Measurements from ENCODE around the gene SLC4A2.

Gene SLC4A2

GRCh38 chr7:151045967-151046366 is 13.4 kb upstream of the SLC4A2 start:
- no peak for DNase-seq

DNA sequence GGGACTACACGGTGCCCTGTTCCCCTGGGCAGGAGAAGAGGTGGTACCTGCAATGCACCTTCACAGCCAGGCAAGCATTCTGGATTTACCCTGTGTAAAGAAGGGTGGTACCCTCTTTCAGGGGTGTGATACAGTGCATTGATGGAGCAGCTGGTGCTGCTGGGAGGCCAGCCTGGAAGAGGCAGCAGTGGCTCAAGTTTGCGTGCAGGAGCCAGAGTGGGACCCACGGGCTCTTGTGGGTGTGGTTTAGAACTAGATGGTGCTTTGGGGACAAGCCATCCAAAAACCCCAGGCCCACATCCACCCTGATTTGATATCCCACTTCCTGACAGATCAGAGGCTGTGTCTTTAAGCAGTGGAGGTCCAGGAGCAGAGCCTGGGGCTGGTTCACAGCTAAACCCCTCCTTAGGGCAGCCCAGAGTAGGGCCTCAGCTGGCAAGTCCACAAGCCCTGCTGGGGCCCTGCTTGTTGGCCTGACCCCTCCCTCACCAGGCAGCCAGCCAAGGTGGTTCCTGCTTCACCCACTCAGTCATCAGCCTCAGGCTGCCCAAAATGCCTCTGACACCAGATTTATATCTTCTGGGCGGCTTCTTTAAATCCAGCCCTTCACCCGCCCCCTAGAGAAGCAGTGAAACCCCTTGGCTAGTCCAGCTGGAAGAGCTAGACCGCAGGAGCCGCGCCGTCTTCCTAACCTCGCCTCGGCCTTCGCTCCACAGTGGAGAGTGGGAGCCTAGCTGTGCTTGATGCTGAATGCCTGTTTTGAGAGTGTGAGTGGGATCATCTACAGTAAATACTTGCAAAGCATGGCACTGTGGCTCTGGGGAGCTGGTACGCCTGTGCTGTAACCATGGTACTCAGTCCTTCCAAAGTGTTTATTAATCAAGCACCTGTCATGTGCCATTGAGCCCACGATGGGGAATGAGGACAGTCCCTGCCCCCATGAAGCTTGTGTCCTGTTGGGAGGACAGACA is 12.5 kb upstream of the SLC4A2 start:
- DNase-seq: peak; percentile 61

DNA sequence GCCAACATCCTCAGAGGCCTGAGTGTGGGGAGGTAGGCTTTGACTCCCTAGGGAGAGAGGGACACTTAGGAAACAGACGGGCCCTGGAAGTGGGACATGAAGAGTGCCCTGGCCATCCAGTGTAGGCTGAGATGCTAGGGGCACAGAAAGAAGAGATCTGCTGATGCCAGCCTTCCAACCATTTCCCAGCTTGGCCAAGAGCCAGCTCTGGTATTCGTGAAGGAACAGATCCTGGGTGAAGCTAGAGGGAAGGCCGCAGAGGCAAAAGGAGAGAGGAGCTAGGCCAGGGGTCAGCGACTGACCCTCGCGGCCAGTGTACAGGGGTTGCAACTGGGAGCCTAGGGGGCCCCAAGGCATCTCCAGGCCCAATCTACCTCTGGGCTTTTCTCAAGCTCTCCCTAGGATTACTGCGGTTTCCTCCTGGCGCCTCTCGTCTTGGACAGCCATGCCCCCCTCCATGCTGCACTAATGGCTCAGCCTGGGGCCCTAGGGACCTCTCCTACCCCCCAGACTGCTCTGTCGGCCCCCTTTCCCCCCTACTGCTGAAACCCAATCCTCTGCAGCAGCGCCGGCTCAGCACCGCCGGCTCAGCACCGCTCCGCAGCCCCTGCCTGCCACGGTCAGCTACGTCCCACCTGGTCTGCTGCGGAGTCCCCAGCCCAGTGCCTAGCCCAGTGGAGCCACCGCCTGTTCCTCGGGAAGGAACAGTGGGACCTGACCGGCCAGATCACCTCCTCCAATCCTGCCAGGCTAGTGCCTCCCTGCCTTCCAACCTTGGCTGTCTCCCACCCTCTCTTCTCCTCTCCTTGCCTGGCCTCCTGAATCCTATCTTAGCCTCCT is 11.2 kb upstream of the SLC4A2 start, which contains the start of gene ASIC3:
Gene ASIC3 (plus strand): TSS at position 556 of the 840 bp plus-strand sequence. CDS start 355 bp downstream, outside the sequence.
- no peak for DNase-seq

- DNase-seq: no peak
These were observed 10.4 kb upstream of the SLC4A2 start for GRCh38 chr7:151048911-151049463.

DNA sequence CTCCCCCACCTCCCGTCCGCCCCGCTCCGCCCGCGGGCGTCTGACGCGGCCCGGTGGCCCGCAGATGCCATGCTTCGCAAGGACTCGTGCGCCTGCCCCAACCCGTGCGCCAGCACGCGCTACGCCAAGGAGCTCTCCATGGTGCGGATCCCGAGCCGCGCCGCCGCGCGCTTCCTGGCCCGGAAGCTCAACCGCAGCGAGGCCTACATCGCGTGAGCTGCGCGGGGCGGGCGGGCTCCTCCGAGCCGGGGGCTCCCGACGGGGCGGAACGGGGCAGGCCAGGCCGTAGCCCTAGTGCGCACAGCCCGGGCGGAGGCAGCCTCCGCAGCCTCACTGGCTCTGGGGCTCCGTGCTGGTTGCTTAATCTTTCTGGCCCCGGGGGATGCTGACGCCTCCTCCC is 8.3 kb upstream of the SLC4A2 start:
- DNase-seq: peak; percentile 70

DNA sequence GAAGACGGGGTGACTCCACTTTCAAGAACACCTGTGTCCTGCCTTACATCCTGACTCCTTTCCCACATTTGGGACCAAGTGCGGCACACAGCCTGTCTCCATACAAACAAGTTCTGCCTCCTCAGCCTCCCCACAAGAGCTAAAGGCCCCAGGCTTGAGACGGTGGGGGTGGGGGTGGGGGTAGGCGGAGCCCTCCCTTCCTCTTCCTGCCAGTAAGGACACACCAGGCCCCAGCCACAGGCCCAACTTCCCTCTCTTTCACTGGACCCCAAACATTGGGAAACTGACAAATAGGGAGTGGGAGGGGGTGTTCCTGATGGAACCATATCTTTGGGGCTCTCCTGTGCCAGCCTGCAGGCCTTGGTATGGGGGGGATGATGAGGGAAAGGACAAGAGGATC is 6.3 kb upstream of the SLC4A2 start:
- no peak for DNase-seq

DNA sequence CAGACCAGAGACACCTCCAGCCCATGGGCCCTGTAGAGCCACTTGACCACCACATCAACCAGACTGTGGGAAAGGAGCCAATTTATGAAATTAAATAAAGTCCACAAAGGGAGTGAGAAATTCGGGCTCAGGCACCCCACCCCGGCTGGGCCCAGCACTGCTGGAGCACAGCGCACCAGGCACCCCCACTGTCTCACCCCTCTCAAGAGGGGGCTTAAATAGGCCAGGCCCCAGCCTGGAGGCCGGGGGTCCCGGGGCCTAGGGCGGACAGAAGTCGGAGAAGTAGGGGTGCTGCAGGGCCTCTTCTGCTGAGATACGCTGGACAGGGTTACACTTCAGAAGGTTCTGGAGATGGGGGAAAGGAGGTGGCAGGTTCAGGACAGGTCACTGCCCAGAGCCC is 5.6 kb upstream of the SLC4A2 start:
- no peak for DNase-seq

DNA sequence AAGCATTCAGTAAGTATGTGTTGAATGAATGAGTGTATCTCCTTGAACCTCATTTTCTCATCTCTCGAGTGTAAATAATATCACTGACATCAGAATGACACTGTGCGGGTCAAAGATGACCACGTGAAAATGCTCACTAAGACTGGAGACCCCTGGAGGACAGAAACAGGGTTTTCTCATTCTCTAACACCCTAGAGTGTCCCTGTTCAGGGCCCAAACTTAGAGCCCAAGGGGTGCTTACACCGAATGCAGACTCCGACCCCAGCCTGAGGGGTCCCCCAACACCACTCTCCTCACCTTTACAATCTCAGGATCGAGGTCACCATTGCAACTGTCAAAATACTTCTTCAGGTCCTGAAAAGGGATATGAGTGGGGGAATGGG is 3.1 kb upstream of the SLC4A2 start:
- DNase-seq: no peak

DNA sequence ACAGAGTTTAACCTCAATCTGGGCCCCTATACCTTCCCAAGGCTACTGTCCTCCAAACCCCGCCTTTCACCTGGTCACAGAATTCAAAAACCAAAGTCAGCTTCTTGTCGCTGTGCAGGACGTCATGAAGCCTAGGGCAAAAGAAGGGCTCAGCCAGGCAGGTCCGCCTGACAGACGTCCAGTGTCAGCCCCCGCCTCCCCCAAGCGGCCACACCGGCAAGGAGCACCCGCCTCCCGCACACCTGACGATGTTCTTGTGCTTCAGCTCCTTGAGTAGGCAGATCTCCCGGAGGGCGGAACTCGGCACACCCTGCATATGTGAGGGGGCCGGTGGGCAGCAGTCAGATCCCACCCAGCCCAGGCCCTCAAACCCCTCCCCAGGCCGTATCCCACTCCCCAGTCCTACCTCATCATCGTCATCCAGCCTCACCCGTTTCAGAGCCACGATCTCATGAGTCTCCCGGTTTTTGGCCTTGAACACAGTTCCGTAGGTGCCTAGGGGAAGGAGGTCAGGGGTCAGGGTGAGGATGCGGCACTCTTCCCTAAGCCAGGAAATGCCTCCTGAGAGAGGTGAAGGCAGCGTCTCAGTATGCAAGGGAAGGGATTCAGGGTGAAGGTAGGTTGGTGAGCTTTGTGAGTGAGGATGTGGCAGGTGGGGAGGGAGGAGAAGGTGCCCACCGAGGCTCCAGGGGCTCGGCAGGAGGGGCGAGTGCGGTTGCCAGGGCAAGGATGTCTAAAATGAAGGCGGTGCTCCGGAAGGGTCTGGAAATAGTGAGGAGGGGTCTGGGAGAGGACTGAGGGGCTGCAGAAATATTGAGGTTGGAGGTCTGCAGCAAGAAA is 2.5 kb upstream of the SLC4A2 start:
- no peak for DNase-seq

- DNase-seq: no peak
These were observed 1.8 kb upstream of the SLC4A2 start, which contains the start of gene CDK5 for GRCh38 chr7:151057506-151057988. CDK5 (minus strand) TSS chr7:151057897; CDS start chr7:151057848, 49 bp downstream.

DNA sequence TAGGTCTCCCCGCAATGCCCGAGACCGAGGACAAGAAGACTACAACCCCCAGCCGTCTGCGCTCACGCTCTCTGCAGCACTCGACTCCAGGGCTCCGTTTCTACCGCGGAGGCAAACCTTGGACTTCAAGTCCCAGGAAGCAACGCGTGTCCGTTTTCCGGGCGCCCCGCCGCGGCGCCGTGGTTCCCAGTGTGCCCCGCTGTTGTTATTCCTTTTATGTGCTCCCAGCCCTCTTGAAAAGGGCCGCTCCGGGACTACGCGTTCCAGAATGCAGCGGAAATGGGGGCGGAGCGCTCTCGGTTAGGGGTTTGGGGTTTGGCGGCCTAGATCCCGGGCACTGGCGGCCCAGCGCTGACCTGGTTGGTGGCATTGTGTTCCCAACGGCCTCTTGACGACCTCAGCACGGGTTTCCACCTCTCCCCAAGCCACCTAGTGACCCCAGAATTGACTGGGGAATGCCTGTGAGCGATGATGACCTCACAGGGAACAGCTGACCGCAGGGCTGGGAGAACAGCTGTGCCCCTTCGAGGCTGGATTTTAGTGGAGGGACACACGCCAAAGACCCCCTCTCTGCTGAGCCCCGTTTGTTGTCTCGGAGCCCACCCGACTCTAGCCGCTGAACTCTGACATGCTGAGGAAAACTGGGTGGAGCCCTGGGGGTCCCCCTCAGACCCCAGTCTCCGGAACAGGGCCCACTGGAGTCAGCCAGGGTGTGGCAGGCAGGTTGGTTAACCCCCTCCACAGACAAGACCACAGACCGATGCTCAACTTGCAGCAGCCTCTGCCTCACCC is 1.2 kb upstream of the SLC4A2 start:
- peak; percentile 100 for DNase-seq

- DNase-seq: no peak
These were observed 515 bp upstream of the SLC4A2 start for GRCh38 chr7:151058781-151059366.

DNA sequence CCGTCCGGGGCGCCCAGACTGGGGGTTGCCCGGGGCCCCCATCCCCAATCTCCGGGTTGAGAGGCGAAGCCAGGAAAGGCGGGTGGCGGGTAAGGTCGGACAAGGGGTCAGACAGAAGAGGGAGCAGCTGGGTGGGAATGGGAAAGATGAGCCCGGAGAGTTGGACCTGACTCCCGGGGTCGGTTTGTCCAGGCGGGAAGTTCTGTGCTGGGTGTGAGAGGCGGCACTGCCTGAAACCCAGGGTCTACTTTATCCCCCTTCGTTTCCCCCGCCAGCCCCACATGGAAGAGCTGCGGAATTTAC is 675 bp downstream of the SLC4A2 start:
- no peak for DNase-seq

DNA sequence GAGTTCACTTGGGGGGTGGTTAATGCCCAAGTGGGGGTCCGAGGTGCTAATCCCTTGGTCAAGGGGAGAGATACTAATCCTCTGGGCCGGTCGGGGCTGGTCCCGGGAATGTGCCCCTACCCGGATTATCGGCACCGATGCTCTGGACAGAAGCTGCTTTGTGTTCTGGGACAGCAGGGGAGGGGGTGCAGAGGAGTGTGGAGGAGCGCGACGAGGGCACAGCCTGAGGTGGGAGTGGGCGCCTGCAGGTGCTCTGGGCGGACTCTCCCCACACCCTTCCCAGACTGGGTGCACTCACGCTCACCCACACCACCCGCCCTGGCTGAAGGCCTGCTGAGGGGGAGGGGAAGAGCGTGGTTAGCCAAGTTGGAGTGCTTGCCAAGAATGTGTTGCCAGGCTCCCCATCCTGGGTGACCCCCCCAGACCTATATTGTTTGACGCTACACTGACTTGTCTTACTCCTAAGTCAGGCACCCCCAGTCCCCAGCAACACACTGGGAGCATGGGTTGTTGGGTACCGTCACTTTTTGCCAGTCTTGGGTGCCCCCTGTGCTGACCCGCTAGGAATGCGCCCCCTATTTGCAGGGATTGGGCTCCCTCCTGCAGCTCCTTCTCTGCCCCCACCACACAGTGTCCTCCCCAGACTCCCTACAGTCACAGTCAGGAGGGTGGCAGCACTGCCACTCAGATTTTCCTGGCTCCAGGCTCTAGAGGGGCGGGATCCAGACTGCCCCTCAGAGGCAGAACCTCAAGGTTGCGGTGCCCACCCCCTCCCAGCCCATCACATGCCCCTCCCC is 1.2 kb downstream of the SLC4A2 start:
- DNase-seq: peak; percentile 52

DNA sequence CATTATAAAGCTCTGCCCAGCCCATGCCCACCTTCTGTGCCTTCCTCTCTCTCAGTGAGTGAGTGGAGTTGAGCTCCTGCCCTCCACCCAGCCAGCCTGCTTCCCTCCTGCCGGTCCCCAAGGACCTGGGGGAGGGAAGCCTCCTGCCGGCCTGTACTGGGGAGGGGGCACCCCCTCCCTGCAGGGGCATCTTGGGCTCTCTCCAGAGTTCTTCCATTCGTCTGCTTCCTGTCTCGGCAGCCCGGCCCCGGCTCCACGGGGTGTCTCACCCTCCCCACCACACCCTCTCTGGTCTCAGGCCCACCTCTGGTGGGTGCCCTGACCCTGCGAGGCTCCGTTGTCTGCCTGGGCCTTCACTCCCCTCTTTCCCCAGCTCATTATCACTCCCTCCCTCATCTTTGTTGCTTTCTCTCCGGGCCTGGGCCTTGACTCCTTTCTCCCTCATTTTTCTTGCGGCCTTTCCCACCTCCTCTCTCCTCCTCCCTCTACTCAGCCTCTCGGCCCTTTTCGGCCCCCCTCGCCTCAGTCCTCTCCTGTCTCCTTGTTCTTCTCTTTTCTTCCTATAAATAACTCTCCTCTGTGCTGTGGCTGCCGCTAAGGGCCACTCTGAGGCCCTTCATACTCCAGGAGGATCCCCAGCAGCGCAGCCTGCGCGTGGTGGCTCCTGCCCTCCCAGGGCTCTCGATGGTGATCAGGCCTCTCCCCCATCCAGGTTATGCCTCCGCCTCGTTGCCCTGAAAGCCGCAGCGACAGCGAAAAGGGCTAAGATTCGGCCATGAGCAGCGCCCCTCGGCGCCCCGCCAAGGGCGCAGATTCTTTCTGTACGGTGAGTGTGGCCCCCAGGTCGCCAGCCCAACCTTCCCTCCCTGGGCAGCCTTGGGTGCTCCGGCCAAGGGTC is 2.1 kb downstream of the SLC4A2 start:
- DNase-seq: peak; percentile 56

DNA sequence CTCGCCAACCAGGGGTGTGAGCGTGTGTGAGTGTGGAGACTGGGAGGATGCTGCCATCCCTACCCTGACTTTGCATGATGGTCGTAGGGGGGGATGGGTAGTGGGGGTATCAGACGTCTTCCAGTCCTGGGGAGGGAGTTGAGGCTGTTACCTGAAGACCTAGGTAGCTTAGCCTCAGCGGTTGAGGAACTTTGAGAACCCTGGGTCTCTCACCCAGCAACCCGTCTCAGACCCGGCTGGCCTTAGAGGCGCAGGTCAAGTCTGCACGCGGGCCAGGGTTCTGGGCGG is 2.7 kb downstream of the SLC4A2 start:
- no peak for DNase-seq

- no peak for DNase-seq
These were observed 3.2 kb downstream of the SLC4A2 start for GRCh38 chr7:151062399-151063211.

GRCh38 chr7:151063212-151063561 is 3.8 kb downstream of the SLC4A2 start:
- no peak for DNase-seq
